ENCODE data around the gene DHRS3. TPM values are rescaled to one million over a fixed set of nuclear protein-coding genes. Genes with fewer than 3 reads are reported as not detected.

The DHRS3 gene
- total and polyA plus RNA-seq, 2 of the 13 experiments (the other 11 are each of a cell fraction or from before 2014, with no cell fraction given), result 48.5 to 90.5 TPM

- TF ChIP-seq ZNF749 (CRISPR knock-in tag; IDR thresholded peaks at IDR 0.05; ENCODE audit: borderline replicate concordance) (no peak), ZNF451 (CRISPR knock-in tag; IDR thresholded peaks at IDR 0.05) (no peak), ZBTB42 (CRISPR knock-in tag; IDR thresholded peaks at IDR 0.05) (no peak), ARID5B (CRISPR knock-in tag; IDR thresholded peaks at IDR 0.05) (no peak)
- TF ChIP-seq, protein P1, sequence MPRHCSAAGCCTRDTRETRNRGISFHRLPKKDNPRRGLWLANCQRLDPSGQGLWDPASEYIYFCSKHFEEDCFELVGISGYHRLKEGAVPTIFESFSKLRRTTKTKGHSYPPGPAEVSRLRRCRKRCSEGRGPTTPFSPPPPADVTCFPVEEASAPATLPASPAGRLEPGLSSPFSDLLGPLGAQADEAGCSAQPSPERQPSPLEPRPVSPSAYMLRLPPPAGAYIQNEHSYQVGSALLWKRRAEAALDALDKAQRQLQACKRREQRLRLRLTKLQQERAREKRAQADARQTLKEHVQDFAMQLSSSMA (CRISPR knock-in tag; IDR thresholded peaks at IDR 0.05), result no peak
- TF ChIP-seq, protein P2, sequence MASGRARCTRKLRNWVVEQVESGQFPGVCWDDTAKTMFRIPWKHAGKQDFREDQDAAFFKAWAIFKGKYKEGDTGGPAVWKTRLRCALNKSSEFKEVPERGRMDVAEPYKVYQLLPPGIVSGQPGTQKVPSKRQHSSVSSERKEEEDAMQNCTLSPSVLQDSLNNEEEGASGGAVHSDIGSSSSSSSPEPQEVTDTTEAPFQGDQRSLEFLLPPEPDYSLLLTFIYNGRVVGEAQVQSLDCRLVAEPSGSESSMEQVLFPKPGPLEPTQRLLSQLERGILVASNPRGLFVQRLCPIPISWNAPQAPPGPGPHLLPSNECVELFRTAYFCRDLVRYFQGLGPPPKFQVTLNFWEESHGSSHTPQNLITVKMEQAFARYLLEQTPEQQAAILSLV (CRISPR knock-in tag; IDR thresholded peaks at IDR 0.05; ENCODE audit: borderline replicate concordance), result no peak
- TF ChIP-seq, protein P3, sequence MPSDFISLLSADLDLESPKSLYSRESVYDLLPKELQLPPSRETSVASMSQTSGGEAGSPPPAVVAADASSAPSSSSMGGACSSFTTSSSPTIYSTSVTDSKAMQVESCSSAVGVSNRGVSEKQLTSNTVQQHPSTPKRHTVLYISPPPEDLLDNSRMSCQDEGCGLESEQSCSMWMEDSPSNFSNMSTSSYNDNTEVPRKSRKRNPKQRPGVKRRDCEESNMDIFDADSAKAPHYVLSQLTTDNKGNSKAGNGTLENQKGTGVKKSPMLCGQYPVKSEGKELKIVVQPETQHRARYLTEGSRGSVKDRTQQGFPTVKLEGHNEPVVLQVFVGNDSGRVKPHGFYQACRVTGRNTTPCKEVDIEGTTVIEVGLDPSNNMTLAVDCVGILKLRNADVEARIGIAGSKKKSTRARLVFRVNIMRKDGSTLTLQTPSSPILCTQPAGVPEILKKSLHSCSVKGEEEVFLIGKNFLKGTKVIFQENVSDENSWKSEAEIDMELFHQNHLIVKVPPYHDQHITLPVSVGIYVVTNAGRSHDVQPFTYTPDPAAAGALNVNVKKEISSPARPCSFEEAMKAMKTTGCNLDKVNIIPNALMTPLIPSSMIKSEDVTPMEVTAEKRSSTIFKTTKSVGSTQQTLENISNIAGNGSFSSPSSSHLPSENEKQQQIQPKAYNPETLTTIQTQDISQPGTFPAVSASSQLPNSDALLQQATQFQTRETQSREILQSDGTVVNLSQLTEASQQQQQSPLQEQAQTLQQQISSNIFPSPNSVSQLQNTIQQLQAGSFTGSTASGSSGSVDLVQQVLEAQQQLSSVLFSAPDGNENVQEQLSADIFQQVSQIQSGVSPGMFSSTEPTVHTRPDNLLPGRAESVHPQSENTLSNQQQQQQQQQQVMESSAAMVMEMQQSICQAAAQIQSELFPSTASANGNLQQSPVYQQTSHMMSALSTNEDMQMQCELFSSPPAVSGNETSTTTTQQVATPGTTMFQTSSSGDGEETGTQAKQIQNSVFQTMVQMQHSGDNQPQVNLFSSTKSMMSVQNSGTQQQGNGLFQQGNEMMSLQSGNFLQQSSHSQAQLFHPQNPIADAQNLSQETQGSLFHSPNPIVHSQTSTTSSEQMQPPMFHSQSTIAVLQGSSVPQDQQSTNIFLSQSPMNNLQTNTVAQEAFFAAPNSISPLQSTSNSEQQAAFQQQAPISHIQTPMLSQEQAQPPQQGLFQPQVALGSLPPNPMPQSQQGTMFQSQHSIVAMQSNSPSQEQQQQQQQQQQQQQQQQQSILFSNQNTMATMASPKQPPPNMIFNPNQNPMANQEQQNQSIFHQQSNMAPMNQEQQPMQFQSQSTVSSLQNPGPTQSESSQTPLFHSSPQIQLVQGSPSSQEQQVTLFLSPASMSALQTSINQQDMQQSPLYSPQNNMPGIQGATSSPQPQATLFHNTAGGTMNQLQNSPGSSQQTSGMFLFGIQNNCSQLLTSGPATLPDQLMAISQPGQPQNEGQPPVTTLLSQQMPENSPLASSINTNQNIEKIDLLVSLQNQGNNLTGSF (CRISPR knock-in tag; IDR thresholded peaks at IDR 0.05), result no peak
These were observed 63.3 kb downstream of the DHRS3 start (continued) for GRCh38 chr1:12554521-12555305.
